HepG2 (cell line): ENCODE measurements around the gene PLEKHA6. TPM values are rescaled to one million over a fixed set of nuclear protein-coding genes. Genes with fewer than 3 reads are reported as not detected.

Experiments
- MTF2 ChIP-seq: sonication (generic); formaldehyde crosslinking; IDR thresholded peaks from 2 replicates; pipeline ENCODE4 v1.5.0; 2020; ENCODE audit warnings: missing genetic modification reagents, borderline replicate concordance
- PHF8 ChIP-seq: sonication (generic); formaldehyde crosslinking; IDR thresholded peaks from 2 replicates; pipeline ENCODE4 v1.5.0; 2020; ENCODE audit warnings: missing genetic modification reagents
- ZBTB38 ChIP-seq: sonication (generic); formaldehyde crosslinking; IDR thresholded peaks from 2 replicates; pipeline ENCODE4 v1.5.1; 2020; ENCODE audit warnings: mild to moderate bottlenecking, missing genetic modification reagents
- ZNF282 ChIP-seq: fragments of 450-650 bp; IDR thresholded peaks from 2 replicates; pipeline ENCODE4 v1.6.1; 2018; ENCODE audit not compliant: partially characterized antibody
- ZNF567 ChIP-seq: sonication (generic); formaldehyde crosslinking; IDR thresholded peaks from 2 replicates; pipeline ENCODE4 v1.8.1; 2023; ENCODE audit warnings: mild to moderate bottlenecking, missing genetic modification reagents, borderline replicate concordance
- ZNF775 ChIP-seq: sonication (generic); formaldehyde crosslinking; IDR thresholded peaks from 2 replicates; pipeline ENCODE4 v1.4.0; 2020; ENCODE audit warnings: missing genetic modification reagents, mild to moderate bottlenecking, moderate library complexity, borderline replicate concordance
- ZNF782 ChIP-seq: sonication (generic); formaldehyde crosslinking; IDR thresholded peaks from 2 replicates; pipeline ENCODE4 v1.4.0; 2020; ENCODE audit warnings: missing genetic modification reagents, mild to moderate bottlenecking, borderline replicate concordance
- ZNF879 ChIP-seq: sonication (generic); formaldehyde crosslinking; IDR thresholded peaks from 2 replicates; pipeline ENCODE4 v1.8.1; 2023; ENCODE audit warnings: missing genetic modification reagents
- ZNF891 ChIP-seq: sonication (generic); formaldehyde crosslinking; IDR thresholded peaks from 2 replicates; pipeline ENCODE4 v1.5.0; 2020; ENCODE audit warnings: mild to moderate bottlenecking, missing genetic modification reagents
- polyA plus RNA-seq, 8 experiments: library from polyadenylated mRNA; depleted of rRNA in 3 of 8; stranded (reverse) in 7 of 8; unstranded in 1 of 8; fragments of >200 nt; fragmentation: Illumina TruSeq in 4 of 8; extraction: Trizol in 4 of 8; gene quantifications; 2 replicates each; pipeline versions ENCODE4 v1.2.1 to v1.2.3, GENCODE V29; 2011 to 2016; ENCODE audit warnings: low read depth in 4 of 8, missing spikeins in 1 of 8, mixed read lengths in 1 of 8; ENCODE audit not compliant: insufficient read depth in 1 of 8
- total RNA-seq, 5 experiments: library from RNA; depleted of rRNA; stranded (reverse); fragments of >200 nt; fragmentation: Illumina TruSeq; extraction: Trizol; gene quantifications; 2 replicates each; pipeline ENCODE4 v1.2.3, GENCODE V29; 2016; ENCODE audit warnings: low read depth in 1 of 5
- TF ChIP-seq, protein P1 (sequence below), 2 experiments: fragments of 450-650 bp in 1 of 2; sonication (generic) in 1 of 2; formaldehyde crosslinking in 1 of 2; IDR thresholded peaks; 2 replicates each; pipeline versions ENCODE4 v1.6.1 to v1.8.0; 2016 to 2022; ENCODE audit warnings: antibody characterized with exemption in 1 of 2, mild to moderate bottlenecking in 1 of 2, missing genetic modification reagents in 1 of 2
- TF ChIP-seq, protein P2 (sequence below): sonication (generic); IDR thresholded peaks from 2 replicates; pipeline ENCODE4 v1.6.1; 2016; ENCODE audit warnings: low read depth, borderline replicate concordance
- TF ChIP-seq, protein P3 (sequence below): sonication (generic); formaldehyde crosslinking; IDR thresholded peaks from 2 replicates; pipeline ENCODE4 v1.5.0; 2020; ENCODE audit warnings: mild to moderate bottlenecking, missing genetic modification reagents, moderate library complexity
- TF ChIP-seq, protein P4 (sequence below): sonication (generic); formaldehyde crosslinking; conservative IDR thresholded peaks from 2 replicates; pipeline ENCODE4 v1.4.0; 2020; ENCODE audit warnings: missing genetic modification reagents
- TF ChIP-seq, protein P5 (sequence below): sonication (generic); formaldehyde crosslinking; IDR thresholded peaks from 2 replicates; pipeline ENCODE4 v1.4.0; 2020; ENCODE audit warnings: missing genetic modification reagents

PLEKHA6 gene
- total and polyA plus RNA-seq, 2 of the 13 experiments (the other 11 are each of a cell fraction or from before 2014, with no cell fraction given): 5.3 to 11.4 TPM

DNA sequence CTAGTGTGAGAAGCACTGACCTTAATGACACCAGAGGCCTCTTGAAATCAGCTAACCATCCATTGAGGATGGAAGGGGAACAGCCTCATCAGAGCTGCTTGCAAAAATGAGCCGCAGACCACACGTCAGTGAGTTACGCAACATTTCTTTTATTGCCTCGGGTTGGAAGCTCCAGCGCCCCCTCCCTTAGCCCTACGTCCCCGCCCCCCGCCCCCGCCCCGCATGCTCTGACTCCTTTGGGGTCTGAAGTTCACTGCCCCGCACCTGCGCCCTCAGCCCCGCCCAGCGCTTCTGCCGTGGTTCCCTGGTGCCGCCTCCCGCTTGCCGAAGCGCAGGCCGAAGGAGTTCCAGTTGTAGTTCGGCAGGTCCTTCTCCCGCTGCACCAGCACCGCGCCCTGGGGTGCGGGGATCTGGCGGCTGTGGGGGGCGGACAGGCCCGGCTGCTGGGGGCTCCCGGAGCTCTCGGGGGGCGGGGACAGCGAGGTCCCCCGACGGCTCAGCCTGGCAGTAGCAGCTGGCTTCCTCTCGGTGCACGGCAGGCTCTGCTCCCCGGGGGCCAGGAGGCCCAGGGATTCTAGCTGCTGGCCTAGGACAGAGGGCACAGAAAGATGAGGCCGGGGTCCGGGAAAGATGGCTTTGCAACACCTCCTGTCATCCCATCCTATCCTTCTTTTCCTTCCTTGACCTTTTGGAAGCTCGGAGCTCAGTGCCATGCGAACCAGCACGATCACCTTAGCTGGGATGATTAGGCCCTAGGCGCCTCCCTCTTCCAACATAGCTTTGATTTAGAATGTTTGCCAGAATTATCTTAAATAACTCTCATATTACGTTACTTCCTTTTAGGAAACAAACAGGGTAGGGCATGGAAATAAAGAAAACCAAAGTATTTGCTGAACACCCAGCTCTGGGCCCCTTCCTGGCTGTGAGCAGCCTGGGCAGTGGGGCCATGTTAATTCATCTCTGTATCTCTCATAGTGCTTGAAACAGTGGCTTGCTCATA lies 169.2 kb downstream of the PLEKHA6 start (continued):
- TF ChIP-seq, protein P1, sequence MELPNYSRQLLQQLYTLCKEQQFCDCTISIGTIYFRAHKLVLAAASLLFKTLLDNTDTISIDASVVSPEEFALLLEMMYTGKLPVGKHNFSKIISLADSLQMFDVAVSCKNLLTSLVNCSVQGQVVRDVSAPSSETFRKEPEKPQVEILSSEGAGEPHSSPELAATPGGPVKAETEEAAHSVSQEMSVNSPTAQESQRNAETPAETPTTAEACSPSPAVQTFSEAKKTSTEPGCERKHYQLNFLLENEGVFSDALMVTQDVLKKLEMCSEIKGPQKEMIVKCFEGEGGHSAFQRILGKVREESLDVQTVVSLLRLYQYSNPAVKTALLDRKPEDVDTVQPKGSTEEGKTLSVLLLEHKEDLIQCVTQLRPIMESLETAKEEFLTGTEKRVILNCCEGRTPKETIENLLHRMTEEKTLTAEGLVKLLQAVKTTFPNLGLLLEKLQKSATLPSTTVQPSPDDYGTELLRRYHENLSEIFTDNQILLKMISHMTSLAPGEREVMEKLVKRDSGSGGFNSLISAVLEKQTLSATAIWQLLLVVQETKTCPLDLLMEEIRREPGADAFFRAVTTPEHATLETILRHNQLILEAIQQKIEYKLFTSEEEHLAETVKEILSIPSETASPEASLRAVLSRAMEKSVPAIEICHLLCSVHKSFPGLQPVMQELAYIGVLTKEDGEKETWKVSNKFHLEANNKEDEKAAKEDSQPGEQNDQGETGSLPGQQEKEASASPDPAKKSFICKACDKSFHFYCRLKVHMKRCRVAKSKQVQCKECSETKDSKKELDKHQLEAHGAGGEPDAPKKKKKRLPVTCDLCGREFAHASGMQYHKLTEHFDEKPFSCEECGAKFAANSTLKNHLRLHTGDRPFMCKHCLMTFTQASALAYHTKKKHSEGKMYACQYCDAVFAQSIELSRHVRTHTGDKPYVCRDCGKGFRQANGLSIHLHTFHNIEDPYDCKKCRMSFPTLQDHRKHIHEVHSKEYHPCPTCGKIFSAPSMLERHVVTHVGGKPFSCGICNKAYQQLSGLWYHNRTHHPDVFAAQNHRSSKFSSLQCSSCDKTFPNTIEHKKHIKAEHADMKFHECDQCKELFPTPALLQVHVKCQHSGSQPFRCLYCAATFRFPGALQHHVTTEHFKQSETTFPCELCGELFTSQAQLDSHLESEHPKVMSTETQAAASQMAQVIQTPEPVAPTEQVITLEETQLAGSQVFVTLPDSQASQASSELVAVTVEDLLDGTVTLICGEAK (IDR thresholded peaks at IDR 0.05): no peak
- TF ChIP-seq, protein P1 (CRISPR knock-in tag; IDR thresholded peaks at IDR 0.05): no peak
- TF ChIP-seq ZNF282: no peak
- no peak for TF ChIP-seq ZNF879 (CRISPR knock-in tag)
- no peak for TF ChIP-seq ZNF567 (CRISPR knock-in tag)
- peak; percentile 48; the same call in 1 of the 2 replicates for TF ChIP-seq PHF8 (CRISPR knock-in tag)
- TF ChIP-seq ZNF775 (CRISPR knock-in tag): no peak
- no peak for TF ChIP-seq ZNF782 (CRISPR knock-in tag)
- TF ChIP-seq, protein P2, sequence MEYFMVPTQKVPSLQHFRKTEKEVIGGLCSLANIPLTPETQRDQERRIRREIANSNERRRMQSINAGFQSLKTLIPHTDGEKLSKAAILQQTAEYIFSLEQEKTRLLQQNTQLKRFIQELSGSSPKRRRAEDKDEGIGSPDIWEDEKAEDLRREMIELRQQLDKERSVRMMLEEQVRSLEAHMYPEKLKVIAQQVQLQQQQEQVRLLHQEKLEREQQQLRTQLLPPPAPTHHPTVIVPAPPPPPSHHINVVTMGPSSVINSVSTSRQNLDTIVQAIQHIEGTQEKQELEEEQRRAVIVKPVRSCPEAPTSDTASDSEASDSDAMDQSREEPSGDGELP: peak; percentile 20; the same call in 1 of the 2 replicates
- no peak for TF ChIP-seq MTF2 (CRISPR knock-in tag)
- TF ChIP-seq, protein P3, sequence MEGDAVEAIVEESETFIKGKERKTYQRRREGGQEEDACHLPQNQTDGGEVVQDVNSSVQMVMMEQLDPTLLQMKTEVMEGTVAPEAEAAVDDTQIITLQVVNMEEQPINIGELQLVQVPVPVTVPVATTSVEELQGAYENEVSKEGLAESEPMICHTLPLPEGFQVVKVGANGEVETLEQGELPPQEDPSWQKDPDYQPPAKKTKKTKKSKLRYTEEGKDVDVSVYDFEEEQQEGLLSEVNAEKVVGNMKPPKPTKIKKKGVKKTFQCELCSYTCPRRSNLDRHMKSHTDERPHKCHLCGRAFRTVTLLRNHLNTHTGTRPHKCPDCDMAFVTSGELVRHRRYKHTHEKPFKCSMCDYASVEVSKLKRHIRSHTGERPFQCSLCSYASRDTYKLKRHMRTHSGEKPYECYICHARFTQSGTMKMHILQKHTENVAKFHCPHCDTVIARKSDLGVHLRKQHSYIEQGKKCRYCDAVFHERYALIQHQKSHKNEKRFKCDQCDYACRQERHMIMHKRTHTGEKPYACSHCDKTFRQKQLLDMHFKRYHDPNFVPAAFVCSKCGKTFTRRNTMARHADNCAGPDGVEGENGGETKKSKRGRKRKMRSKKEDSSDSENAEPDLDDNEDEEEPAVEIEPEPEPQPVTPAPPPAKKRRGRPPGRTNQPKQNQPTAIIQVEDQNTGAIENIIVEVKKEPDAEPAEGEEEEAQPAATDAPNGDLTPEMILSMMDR: peak; percentile 21; the same call in 1 of the 2 replicates
- TF ChIP-seq, protein P4, sequence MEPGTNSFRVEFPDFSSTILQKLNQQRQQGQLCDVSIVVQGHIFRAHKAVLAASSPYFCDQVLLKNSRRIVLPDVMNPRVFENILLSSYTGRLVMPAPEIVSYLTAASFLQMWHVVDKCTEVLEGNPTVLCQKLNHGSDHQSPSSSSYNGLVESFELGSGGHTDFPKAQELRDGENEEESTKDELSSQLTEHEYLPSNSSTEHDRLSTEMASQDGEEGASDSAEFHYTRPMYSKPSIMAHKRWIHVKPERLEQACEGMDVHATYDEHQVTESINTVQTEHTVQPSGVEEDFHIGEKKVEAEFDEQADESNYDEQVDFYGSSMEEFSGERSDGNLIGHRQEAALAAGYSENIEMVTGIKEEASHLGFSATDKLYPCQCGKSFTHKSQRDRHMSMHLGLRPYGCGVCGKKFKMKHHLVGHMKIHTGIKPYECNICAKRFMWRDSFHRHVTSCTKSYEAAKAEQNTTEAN: no peak
- no peak for TF ChIP-seq ZNF891 (CRISPR knock-in tag)
- TF ChIP-seq, protein P5, sequence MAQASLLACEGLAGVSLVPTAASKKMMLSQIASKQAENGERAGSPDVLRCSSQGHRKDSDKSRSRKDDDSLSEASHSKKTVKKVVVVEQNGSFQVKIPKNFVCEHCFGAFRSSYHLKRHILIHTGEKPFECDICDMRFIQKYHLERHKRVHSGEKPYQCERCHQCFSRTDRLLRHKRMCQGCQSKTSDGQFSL (CRISPR knock-in tag): peak; percentile 33; the same call in 1 of the 2 replicates
- no peak for TF ChIP-seq ZBTB38
